HL-60 (cell line): ENCODE measurements around the gene CYP27C1.

Source experiments
- DNase-seq, 2 experiments: peaks; one replicate each; pipeline ENCODE4 v3.0.0-alpha.2; 2010 to 2020; ENCODE audit warnings: low read depth in 1 of 2, low spot score in 1 of 2
- H3K27ac ChIP-seq: fragments of 250-450 bp; sonication (Bioruptor Pico); replicated peaks from 2 replicates; pipeline ENCODE4 v1.5.1; 2020; ENCODE audit warnings: mild to moderate bottlenecking, moderate library complexity
- H3K27me3 ChIP-seq: fragments of 250-450 bp; sonication (Bioruptor Pico); 2 replicates; pipeline ENCODE4 v1.5.1; 2021; ENCODE audit warnings: mild to moderate bottlenecking, moderate library complexity; ENCODE audit not compliant: insufficient read depth, poor library complexity, severe bottlenecking
- H3K4me3 ChIP-seq: replicated peaks from 2 replicates; pipeline ENCODE4 v1.5.1; 2011; ENCODE audit warnings: mild to moderate bottlenecking, control low read depth, low read length; ENCODE audit not compliant: insufficient read depth
- CTCF ChIP-seq: IDR thresholded peaks from one replicate; pipeline ENCODE4 v1.5.1; 2011; ENCODE audit warnings: low read length, control low read depth, inconsistent platforms; ENCODE audit not compliant: insufficient read depth
- GABPA ChIP-seq: IDR thresholded peaks from 2 replicates; pipeline ENCODE4 v1.6.1; 2012; ENCODE audit warnings: low read depth
- POLR2AphosphoS5 ChIP-seq: IDR thresholded peaks from 2 replicates; pipeline ENCODE4 v1.6.1; 2012; ENCODE audit warnings: low read depth
- REST ChIP-seq: IDR thresholded peaks from 2 replicates; pipeline ENCODE4 v1.6.1; 2012; ENCODE audit warnings: low read depth; ENCODE audit not compliant: insufficient replicate concordance
- SPI1 ChIP-seq: IDR thresholded peaks from 2 replicates; pipeline ENCODE4 v1.6.1; 2012; ENCODE audit warnings: low read depth, mild to moderate bottlenecking, borderline replicate concordance

The CYP27C1 gene

GRCh38 chr2:127173057-127173456 is 47.0 kb downstream of the CYP27C1 start:
- no peak for TF ChIP-seq REST
- no peak for TF ChIP-seq POLR2AphosphoS5
- no peak for TF ChIP-seq SPI1
- no peak for TF ChIP-seq GABPA
- TF ChIP-seq CTCF, result no peak
- no peak for DNase-seq
- Histone ChIP-seq H3K27ac (no peak overlapping the region), H3K27me3 (no peaks in the 10 kb centered on the region), H3K4me3 (no peak overlapping the region)

GRCh38 chr2:127172306-127172705 is 47.8 kb downstream of the CYP27C1 start:
- Histone ChIP-seq H3K27ac (no peak overlapping the region), H3K27me3 (no peaks in the 10 kb centered on the region), H3K4me3 (no peak overlapping the region)
- TF ChIP-seq GABPA (no peak), SPI1 (no peak), POLR2AphosphoS5 (no peak), CTCF (no peak), REST (no peak)
- no peak for DNase-seq

- Histone ChIP-seq H3K4me3 (no peak overlapping the region), H3K27me3 (no peaks in the 10 kb centered on the region), H3K27ac (no peak overlapping the region)
- no peak for DNase-seq
- TF ChIP-seq SPI1 (no peak), REST (no peak), POLR2AphosphoS5 (no peak), CTCF (no peak), GABPA (no peak)
Observed at GRCh38 chr2:127170452-127171197, 49.5 kb downstream of the CYP27C1 start.
